SK-MEL-5 (cell line): ENCODE results near the gene ATP6V1G1. TPM values are rescaled to one million over a fixed set of nuclear protein-coding genes. Genes with fewer than 3 reads are reported as not detected.
"Not testable (repeated sequence)": the region's sequence is repeated elsewhere in the genome, so short reads cannot be mapped to it uniquely, and the experiment has no call there.

ENCODE experiments used
- DNase-seq: peaks from one replicate; pipeline ENCODE4 v3.0.0-alpha.2; 2016; ENCODE audit warnings: low read depth, low spot score
- in situ Hi-C: cut with HindIII; loops from 2 replicates; pipeline ENCODE4 v1.10.0; 2016; ENCODE audit warnings: low sequenced_read_pairs, high pct_unique_total_duplicates, low pct_unique_long_range_greater_than_20kb
- total RNA-seq: library from RNA; depleted of rRNA; stranded (reverse); fragments of >200 nt; shearing (Covaris generic); gene quantifications from 2 replicates; pipeline ENCODE4 v1.2.3, GENCODE V29; 2014

Gene ATP6V1G1
- total RNA-seq, 1 experiment from 2014 or later: 615 TPM

- no peak for DNase-seq
- in situ Hi-C loops: no loop called here
Measured at GRCh38 chr9:114571391-114571790, 16.2 kb upstream of the ATP6V1G1 start.

GRCh38 chr9:114572199-114572598 is 15.4 kb upstream of the ATP6V1G1 start:
- in situ Hi-C loops: no loop called here
- DNase-seq: no peak

- in situ Hi-C loops: no loop called here
- DNase-seq: no peak
Measured at GRCh38 chr9:114574438-114574837, 13.1 kb upstream of the ATP6V1G1 start.

- in situ Hi-C loops, DNase-seq: not testable (repeated sequence)
Measured at GRCh38 chr9:114576779-114577178, 10.8 kb upstream of the ATP6V1G1 start.

- in situ Hi-C loops, DNase-seq: not testable (repeated sequence)
Measured at GRCh38 chr9:114578134-114578533, 9.4 kb upstream of the ATP6V1G1 start.

GRCh38 chr9:114580609-114581193 is 6.9 kb upstream of the ATP6V1G1 start:
- in situ Hi-C loops: no loop called here
- DNase-seq: no peak

- DNase-seq: no peak
- in situ Hi-C loops: no loop called here
Measured at GRCh38 chr9:114583371-114584155, 4.0 kb upstream of the ATP6V1G1 start.

- no peak for DNase-seq
- in situ Hi-C loops: no loop called here
Measured at GRCh38 chr9:114588210-114588609, 641 bp downstream of the ATP6V1G1 start.

- no peak for DNase-seq
- in situ Hi-C loops: no loop called here
Measured at GRCh38 chr9:114588651-114589526, 1.3 kb downstream of the ATP6V1G1 start.

GRCh38 chr9:114590328-114590727 is 2.8 kb downstream of the ATP6V1G1 start:
- in situ Hi-C loops: no loop called here

GRCh38 chr9:114591291-114591787 is 3.8 kb downstream of the ATP6V1G1 start:
- no peak for DNase-seq
- in situ Hi-C loops: no loop called here

More at GRCh38 chr9:114590328-114590727, 2.8 kb downstream of the ATP6V1G1 start:
- DNase-seq: no peak

- in situ Hi-C loops: no loop called here
- no peak for DNase-seq
Measured at GRCh38 chr9:114591849-114592248, 4.3 kb downstream of the ATP6V1G1 start.

GRCh38 chr9:114592356-114592755 is 4.8 kb downstream of the ATP6V1G1 start:
- in situ Hi-C loops: no loop called here
- DNase-seq: no peak

- no peak for DNase-seq
- in situ Hi-C loops: no loop called here
Measured at GRCh38 chr9:114594136-114594535, 6.6 kb downstream of the ATP6V1G1 start.

GRCh38 chr9:114600502-114601248 is 13.1 kb downstream of the ATP6V1G1 start:
- in situ Hi-C loops: not testable (repeated sequence)

GRCh38 chr9:114601787-114602186 is 14.2 kb downstream of the ATP6V1G1 start:
- DNase-seq, in situ Hi-C loops: not testable (repeated sequence)

More at GRCh38 chr9:114600502-114601248, 13.1 kb downstream of the ATP6V1G1 start:
- not testable (repeated sequence) for DNase-seq

GRCh38 chr9:114602620-114603019 is 15.1 kb downstream of the ATP6V1G1 start:
- in situ Hi-C loops: no loop called here
- no peak for DNase-seq
